Measurements from ENCODE around the gene TPM1. TPM values are rescaled to one million over a fixed set of nuclear protein-coding genes. Genes with fewer than 3 reads are reported as not detected.
A peak's percentile ranks its signal among the peaks of the same experiment; 100 is the strongest.

TPM1 gene
- total and polyA plus RNA-seq, 2 of the 4 experiments (the other 2 are of a cell fraction): 661 to 1,623 TPM

- ATAC-seq (ENCODE audit: low read depth): no peak
- Histone ChIP-seq H2AK5ac (ENCODE audit: low read depth, low read length) (no peak overlapping the region), H4K8ac (ENCODE audit: low read depth in 2 of 2, low read length in 2 of 2) (peak overlapping the region in 1 of 2 experiments; percentile 60; a peak in 2 of 4 replicates), H2BK5ac (ENCODE audit: low read depth, low read length, poor library complexity, severe bottlenecking) (peak overlapping the region; percentile 73), H3K79me1 (ENCODE audit: low read depth in 1 of 2, low read length in 2 of 2) (peaks cover 31 to 93% of the 10 kb centered on the region in 2 experiments), H3K9me1 (ENCODE audit: insufficient read depth, low read length) (peaks cover 25% of the 10 kb centered on the region), H3K27me3 (ENCODE audit: control insufficient read depth, insufficient read depth, low read length) (no peaks in the 10 kb centered on the region), H3K4me2 (ENCODE audit: low read depth, low read length) (no peak overlapping the region), H4K5ac (ENCODE audit: low read depth, low read length) (no peak overlapping the region), H3K56ac (ENCODE audit: extremely low read depth, insufficient read depth, low read length) (no peak overlapping the region), H4K20me1 (ENCODE audit: insufficient read depth, low read length) (peaks cover 98% of the 10 kb centered on the region), H3K9me3 (ENCODE audit: control insufficient read depth, insufficient read depth, low read length) (no peaks in the 10 kb centered on the region), H4K91ac (ENCODE audit: insufficient read depth, low read depth, low read length) (no peak overlapping the region), H3K23ac (ENCODE audit: low read depth, low read length) (peak overlapping the region; percentile 82), H2BK15ac (ENCODE audit: low read depth, low read length) (no peak overlapping the region), H3K4ac (ENCODE audit: low read depth, low read length) (peak overlapping the region; percentile 60), H3K18ac (ENCODE audit: low read depth, low read length) (no peak overlapping the region), H2BK20ac (ENCODE audit: low read depth, low read length) (no peak overlapping the region), H3K14ac (replicated peaks; ENCODE audit: low read depth, low read length) (peak overlapping the region; percentile 71; the same call in 1 of the 2 replicates), H3K36me3 (ENCODE audit: control insufficient read depth, insufficient read depth, low read length) (peaks cover 60% of the 10 kb centered on the region), H3K27ac (ENCODE audit: insufficient read depth, low read length) (peak overlapping the region; percentile 18; the same call in 1 of the 2 replicates), H3K4me1 (ENCODE audit: control insufficient read depth, insufficient read depth, low read length) (peaks cover 35% of the 10 kb centered on the region), H3K4me3 (ENCODE audit: insufficient read depth, low read depth, low read length) (no peak overlapping the region), H3K9ac (ENCODE audit: low read depth, low read length) (no peak overlapping the region), H2AK9ac (replicated peaks; ENCODE audit: low read depth, low read length, poor library complexity) (no peak overlapping the region), H2BK120ac (ENCODE audit: low read depth, low read length) (no peak overlapping the region), H2AFZ (replicated peaks; ENCODE audit: low read length, poor library complexity) (no peak overlapping the region)
- POLR2A ChIA-PET (ENCODE audit: unreplicated experiment): interaction anchor here (1.4 kb wide), 1 partner anchor 211 kb away, joined by 5 read pairs; no protein-coding TSS in a partner anchor
- peak; percentile 60 for DNase-seq
- intact Hi-C loops (cut with micrococcal nuclease) (loop anchor here (2.0 to 5.0 kb wide), 3 partner anchors 65 to 219 kb away; partner anchors contain the start of genes APH1B, LACTB and RPS27L), in situ Hi-C loops (cut with MboI; ENCODE audit: low sequenced_read_pairs) (no loop called here), dilution Hi-C loops (cut with HindIII; ENCODE audit: low sequenced_read_pairs, unreplicated experiment) (no loop called here)
- CTCF ChIA-PET: no interaction called here
- 100% methylated on average over 1 of the region's 8 CpGs; no CpG with 5 or more reads in 1 of the 2 experiments for WGBS, 2 experiments (ENCODE audit: extremely low coverage in 2 of 2, insufficient read length in 1 of 2)
- BruUV-seq (replicated peaks): no TSS peak
- TF ChIP-seq CTCF (conservative IDR thresholded peaks at IDR 0.05; ENCODE audit: low read depth, low read length): no peak
- no peak for TF ChIP-seq MAZ (IDR thresholded peaks at IDR 0.05; ENCODE audit: borderline replicate concordance, low read depth, low read length)
- no peak for TF ChIP-seq SMC3 (IDR thresholded peaks at IDR 0.05; ENCODE audit: low read depth, low read length)
- TF ChIP-seq POLR2A (IDR thresholded peaks at IDR 0.05; ENCODE audit: low read depth, low read length): peak; percentile 48; the same call in 1 of the 2 replicates
- TF ChIP-seq RCOR1 (IDR thresholded peaks at IDR 0.05; ENCODE audit: insufficient replicate concordance, low read length): no peak
- no peak for TF ChIP-seq ELK1 (IDR thresholded peaks at IDR 0.05; ENCODE audit: borderline replicate concordance, low read depth, low read length)
- TF ChIP-seq NFE2L2 (IDR thresholded peaks at IDR 0.05; ENCODE audit: low read depth, low read length): peak; percentile 32; the same call in 1 of the 2 replicates
- TF ChIP-seq RAD21 (IDR thresholded peaks at IDR 0.05; ENCODE audit: low read length): no peak
- no peak for TF ChIP-seq MXI1 (IDR thresholded peaks at IDR 0.05; ENCODE audit: borderline replicate concordance, low read depth, low read length)
- TF ChIP-seq USF2 (IDR thresholded peaks at IDR 0.05; ENCODE audit: low read depth, low read length): no peak
- TF ChIP-seq MAFK (IDR thresholded peaks at IDR 0.05; ENCODE audit: low read depth, low read length): peak; percentile 43; the same call in 1 of the 2 replicates
- TF ChIP-seq CHD1 (IDR thresholded peaks at IDR 0.05; ENCODE audit: low read depth, low read length): no peak
These were observed 15.2 kb downstream of the TPM1 start for GRCh38 chr15:63057468-63058345.
